GM21515 (cell line): ENCODE measurements around the gene UTRN.

ENCODE experiments used
- ATAC-seq: cut with Tn5 transposase; IDR thresholded peaks from one replicate; pipeline ENCODE4 v1.9.1; 2021; ENCODE audit not compliant: unreplicated experiment

The UTRN gene

DNA sequence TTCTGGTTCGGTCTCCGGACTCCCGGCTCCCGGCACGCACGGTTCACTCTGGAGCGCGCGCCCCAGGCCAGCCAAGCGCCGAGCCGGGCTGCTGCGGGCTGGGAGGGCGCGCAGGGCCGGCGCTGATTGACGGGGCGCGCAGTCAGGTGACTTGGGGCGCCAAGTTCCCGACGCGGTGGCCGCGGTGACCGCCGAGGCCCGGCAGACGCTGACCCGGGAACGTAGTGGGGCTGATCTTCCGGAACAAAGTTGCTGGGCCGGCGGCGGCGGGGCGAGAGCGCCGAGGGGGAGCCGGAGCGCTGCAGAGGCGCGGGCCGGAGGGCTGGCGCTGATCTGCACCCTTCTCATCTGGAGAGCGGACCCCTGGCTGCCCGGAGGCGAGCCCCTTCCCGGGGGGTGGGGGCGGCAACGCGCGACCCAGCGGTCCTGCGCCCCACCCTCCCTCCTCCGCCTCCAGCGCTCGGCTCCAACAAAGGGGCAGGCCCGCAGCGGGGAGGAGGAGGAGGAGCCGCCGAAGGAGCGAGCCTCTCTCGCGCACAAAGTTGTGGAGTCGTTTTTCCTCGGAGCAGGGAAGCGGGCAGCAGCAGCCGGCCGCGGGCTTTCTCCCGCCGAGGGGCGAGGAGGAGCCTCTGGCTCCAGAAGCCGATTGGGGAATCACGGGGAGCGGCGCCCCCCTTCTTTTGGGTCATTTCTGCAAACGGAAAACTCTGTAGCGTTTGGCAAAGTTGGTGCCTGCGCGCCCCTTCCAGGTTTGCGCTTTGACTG is at the start of gene UTRN:
Gene UTRN, plus strand, starts transcription at position 553 of the 765 bp plus-strand sequence. CDS start 6,494 bp downstream, outside the sequence.
- ATAC-seq, result peak; percentile 72

DNA sequence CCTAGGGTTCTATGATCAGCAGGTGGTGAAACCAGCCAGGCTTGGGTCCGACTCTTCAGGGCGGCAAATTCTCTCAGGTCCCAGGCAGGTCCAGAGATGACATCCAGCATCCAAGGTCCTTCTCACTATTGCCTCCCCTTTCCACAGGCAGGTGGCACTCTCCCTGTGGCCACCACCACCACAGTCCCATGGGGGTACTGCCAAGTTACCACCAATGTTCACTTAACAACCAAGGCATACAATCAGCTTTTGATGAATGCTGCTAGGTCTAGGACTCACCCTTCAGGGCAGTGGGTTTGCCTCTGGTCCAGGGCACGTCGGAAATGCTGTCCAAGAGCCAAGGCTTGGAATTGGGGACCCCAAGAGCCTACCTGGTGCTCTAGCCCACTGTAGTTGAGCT is 40.4 kb upstream of the UTRN start:
- ATAC-seq, result no peak

DNA sequence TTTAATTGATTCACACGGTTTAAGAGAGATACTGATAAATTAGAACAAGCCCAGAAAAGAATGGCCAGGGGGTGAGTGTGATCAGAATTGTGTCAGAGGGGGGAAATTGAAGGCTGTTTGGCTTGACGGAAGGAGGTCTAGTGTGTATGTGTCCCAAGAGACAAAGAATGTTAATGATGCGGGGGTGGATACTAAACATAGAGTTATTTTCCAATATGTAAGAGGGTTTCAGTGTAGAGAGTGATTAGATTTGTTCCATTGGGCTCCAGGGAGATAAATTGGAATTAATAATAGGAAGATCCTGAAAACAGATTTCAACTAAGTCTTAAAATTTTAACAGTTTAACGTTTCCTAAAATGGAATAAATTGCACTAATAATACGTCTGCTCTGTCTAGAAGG is 38.1 kb upstream of the UTRN start:
- no peak for ATAC-seq

DNA sequence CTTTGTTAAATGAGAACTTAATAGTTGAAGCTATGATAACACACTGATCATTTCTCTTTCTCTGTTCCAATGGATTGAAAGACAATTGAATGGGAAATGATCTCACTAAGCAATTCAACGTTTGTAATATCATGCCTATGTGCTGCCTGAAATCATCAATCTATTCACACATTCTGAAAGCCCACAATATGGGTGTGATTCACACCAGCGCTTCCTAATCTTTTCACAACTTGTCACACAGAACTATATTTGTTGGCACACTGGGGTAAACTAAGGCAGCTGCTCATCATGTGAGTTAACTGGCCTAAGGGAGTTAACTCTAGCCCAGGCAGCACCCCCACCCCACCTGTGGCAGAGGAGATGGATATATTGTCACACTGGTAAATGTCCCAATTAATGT is 37.1 kb upstream of the UTRN start:
- no peak for ATAC-seq

DNA sequence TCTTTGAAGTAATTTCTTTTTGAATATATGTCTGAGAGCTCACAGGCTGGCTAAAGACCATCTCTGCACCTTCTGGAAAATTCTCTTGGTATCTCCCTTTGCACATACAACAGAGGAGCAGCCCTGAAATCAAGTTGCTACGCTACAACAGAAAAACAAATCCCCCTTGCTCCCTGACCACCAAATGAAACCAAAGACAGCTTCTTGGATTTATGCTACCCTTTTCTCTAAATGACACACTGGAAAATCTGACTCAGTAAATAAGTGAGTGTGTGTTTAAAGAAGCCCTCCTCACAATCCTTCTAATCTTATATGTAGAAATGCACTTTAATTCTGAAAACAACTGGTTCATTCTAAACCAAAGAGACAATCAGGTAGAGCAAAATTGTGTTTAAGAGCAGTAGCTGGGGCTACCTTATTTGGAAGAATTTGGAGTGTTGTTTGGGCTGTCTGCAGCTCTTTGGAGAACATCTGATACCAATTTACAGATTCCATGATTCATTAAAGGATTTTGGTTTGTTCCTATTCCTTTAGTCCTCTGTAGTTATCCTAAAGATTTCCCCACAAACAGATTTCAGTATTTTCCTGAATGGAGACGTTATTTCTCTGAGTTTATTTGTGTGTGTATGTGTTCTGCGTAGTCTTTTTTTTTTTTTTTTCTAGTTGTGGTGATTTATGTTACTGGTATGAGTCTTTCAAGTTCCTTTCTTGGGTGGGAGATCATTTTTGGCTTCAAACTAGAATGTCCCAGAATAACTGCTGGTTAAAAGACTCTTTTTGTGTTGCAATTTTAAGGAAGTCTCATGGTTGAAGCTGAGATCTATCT is 36.4 kb upstream of the UTRN start:
- ATAC-seq, result no peak

DNA sequence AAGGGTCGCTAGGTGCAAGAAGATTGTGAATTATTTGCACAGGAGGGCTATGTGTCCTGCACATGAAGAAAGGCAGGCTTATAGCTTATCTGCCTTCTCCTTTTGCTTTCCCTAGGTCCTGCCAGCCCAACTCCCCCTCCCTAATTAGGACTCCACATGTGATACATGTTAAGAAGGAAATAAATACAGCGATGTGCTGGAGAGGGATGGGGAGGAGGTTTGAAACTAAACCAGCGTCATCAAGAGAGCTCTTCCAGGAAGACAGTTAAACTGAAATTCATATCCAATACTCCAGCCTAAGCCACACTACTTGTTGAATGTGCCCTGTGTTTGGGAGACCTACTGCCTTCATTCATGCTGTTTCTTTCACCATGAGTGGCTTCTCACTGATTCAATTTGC is 34.9 kb upstream of the UTRN start:
- ATAC-seq, result no peak

DNA sequence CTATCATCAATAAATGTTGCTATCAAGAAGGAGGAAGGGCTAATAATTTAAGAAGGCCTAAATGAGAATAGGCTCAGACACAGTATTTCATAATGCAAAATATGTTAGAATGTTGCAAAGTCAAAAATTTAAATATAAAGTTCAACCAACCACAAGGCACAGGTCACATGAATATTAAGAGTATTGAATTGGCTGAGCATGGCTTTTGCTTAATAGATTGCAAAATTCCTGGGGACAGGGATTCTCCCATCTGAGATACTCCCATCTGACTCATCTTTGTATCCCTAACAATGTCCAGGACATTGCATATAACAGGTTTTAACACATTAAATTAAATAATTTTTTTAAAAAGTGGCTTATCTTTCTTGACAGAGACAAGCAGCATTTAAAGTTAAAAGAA is 32.9 kb upstream of the UTRN start:
- ATAC-seq, result no peak

DNA sequence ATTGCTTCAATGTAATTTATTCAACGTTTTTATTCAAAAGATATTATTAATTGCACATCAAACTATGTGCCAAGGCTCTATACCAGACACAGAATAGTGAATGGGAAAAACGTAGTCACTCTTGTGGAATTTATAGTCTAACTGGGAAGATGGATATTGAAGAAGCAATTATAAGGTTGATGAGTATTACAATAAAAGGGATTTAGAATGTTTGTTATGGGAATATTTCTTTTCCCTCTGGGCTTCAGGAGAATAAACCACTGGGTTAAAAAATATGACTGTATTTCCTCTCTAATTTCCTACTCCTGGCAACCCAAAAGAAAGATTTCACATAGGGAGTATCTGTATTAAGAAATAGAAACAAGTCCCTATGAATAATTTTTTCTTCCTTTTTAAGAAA is 25.1 kb upstream of the UTRN start:
- no peak for ATAC-seq

DNA sequence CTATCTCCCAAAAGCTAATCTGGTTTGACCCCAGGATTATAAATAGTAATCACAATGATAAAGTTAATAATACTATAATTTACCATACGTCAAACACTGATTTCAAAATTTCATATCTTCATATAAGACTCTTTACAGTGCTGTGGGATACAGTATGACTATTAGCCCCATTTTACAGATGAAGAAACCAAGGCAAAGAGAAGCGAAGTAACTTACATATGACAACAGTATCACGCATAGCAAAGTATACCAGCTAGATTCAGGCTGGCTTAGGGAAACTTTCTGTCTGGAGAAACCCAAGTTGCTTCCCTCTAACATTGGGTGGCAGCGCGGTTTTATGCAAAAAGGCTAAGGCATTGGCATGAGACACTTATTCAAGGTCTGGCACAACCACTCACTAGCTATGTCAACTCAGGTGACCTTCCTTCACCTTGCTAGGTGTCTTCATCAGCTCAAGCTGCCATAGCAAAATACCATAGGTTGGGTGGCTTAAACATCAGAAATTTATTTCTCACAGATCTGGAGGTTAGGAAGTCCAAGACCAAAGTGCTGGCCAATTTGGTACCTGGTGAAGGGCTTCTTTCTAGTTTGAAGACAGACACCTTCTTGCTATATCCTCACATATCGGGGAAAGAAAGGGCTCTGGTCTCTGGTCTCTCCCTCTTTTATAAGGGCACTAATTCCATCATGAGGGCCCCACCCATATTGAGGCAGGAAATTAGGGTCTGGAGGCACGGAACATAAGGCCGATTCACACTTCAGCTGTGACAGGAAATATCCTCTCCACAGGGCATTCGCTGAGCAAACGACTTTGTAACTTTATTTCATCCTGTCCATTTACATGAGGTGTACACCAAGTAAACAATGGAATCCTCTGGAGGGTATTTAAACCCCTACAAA is 22.4 kb upstream of the UTRN start:
- ATAC-seq, result no peak

DNA sequence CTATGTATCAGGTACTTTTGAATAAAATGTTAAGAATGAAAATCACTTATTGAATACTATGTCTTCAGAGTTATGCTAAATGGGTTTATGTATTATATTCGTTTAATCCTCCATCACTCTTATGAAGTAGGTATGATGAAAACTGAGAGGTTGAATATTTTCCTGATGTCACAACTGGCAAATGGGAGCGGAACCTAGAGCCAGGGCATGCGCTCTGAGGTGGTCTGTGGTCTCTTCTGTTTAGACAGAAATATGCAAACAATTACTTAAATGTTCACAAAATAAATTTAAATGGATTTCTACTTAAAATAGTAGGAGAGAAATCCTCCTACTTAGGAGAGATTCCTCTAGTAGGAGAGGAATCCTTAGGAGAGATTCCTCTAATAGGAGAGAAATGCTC is 21.3 kb upstream of the UTRN start:
- no peak for ATAC-seq

DNA sequence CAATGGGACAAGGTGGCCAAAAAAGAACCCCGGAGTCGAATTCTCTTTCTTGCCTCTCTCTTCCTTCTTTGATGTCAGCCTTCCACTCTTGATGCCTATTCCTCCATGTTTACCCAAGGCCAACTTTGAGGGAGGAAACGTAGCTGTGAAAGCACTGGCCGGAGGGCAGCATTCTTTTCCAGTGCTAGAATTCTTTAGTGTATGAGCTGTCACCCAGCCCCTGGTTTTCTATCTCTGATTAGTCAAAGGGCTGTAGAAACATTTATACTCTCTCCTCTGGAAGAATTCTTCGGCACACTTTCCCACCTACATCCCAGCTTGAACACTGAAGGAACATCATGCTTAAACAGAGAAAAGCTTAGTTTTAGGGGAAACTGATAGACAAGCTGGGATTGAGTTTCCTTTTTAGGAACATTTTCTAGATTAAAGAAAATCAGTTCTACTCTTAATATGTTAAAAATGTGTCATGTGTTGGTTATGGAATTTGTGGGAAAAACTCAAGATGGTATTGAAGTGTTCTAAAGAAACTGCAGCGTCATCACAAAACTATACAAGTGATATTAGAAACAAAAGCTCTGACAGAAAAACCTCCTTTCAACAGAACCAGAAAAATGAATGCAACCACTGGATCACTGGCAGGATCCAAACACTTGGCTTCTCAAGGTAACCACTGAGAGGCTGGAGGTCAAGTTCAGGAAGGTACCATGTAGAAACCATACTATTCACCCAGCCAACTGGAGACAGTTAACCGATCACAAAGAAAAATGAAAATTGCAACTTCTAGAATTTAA is 20.7 kb upstream of the UTRN start:
- no peak for ATAC-seq

DNA sequence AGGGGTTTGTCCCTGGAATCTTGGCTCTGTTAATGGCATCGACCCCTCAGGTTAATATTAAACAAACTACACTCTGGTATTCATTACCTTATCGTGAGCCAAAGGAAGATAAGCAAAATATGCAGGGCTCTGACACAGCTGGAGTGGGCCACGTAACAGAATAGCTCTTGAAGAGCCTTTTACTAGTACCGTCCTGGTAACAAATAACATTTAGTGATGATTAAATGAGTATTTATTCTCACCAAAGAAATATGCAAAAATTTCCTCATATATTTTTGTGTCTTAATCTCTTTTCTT is 20.1 kb upstream of the UTRN start:
- no peak for ATAC-seq

DNA sequence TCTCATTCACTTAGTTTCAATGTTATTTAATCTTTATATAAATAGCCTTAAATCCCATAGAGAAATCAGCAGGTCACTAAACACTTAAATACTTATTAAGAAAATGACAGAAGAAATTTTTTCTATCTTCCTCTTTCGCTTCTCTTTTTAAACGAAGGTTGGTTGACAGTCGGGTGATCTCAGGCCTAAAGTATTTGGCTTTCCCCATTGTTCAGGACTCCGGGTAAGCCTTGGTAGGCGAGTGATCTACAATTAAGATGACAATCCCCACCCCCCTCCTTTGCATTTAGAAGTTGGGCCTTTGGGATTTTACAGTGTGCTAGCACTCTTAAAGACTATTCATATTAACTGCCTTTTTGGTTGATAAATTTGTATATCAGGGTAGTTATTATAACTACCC is 19.7 kb upstream of the UTRN start:
- no peak for ATAC-seq

DNA sequence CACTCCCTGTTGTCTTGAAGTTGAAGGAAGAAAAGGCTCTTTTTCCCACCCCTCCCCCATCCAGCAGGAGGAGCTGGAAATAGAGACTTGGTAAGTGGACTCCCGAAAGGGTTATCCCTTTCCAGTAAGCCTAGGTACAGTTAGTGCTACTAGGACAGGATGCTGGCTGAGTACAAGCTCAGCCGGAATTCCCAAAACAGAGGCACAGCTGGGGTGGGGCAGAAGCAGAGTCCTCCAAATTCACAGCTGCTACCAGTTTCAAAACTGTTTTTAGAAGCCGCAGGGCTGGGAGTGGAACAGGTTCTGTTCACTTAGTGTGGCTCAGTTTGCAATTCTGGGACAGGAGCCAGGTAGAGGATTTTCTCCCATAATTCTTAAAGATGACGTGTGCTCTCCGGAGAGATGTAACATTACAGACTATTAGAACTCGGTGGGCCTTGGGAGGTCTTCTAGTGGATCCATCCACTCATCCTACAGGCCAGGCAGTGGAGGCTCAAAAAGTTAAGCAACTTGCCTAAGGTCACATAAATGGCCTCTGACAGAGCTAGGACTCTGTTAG is 19.0 kb upstream of the UTRN start:
- ATAC-seq, result no peak

DNA sequence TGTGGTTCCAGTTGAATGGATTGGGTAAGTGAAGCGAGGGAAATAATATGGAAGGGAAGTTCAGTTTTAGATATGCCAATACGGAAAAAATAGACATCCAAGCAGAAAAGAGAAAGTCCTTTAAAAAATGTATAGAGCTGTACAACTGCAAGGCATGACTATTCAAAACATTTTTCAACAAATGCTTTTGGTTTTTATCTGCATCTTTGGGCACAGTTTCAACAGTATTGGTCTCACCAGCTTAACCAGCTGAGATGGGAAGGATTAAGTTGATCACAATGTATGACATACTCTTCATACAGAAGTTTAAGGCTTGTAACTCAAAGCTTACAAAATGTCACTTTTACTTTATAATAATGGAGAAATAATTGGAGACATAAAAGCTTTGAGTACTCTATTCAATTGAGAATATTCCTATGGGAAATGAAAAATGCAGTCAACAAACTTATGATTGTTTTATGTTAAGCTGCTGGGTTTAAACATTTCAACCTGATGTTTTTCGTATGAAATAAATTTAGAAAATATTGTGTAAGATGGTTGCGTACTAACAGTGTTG is 16.3 kb upstream of the UTRN start:
- no peak for ATAC-seq

DNA sequence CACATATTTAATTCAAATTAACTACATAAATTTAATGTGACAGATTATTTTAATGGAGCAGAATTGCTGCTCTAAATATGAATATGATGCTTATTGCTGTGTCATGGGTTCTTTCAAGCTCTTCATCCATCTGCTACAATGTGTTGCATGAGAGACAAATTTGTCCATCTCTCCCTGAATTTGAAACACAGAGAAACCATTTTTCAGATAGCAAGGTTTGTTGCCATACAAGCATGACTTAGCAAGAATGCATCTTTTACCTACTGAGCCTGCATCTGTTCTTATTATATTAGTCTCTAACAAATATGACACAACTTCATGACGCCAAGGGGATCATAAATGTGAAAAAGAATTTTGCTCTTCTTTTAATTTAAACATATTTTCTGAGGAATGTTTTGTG is 8.0 kb upstream of the UTRN start:
- no peak for ATAC-seq

DNA sequence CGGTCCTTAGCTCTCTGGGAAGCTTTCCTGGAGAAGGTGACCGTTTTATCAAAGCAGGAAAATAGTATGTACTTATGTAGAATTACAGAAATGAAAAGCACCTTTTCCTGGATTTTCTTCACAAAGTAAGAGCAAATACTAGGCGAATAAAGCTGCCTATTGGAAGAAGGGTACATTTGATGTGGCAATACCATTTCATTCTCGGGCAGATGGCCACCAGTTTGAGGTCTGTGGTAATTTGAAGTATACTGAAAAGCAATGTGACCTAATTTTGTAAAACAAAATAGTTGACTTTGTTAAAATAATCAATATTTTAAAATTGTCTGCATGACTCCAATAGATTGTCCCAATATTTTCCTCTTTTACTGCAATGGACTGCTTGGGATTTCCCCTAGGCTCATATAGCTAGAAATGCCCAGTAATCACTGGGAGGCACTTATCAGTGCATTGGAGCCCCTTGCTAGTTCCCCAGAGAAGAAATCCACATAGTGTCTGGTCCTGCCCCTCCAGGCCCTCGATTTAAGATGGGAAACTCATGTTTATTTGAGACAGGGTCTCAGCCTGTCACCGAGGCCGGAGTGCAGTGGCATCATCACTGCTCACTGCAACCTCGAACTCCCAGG is 7.4 kb upstream of the UTRN start:
- ATAC-seq, result no peak

DNA sequence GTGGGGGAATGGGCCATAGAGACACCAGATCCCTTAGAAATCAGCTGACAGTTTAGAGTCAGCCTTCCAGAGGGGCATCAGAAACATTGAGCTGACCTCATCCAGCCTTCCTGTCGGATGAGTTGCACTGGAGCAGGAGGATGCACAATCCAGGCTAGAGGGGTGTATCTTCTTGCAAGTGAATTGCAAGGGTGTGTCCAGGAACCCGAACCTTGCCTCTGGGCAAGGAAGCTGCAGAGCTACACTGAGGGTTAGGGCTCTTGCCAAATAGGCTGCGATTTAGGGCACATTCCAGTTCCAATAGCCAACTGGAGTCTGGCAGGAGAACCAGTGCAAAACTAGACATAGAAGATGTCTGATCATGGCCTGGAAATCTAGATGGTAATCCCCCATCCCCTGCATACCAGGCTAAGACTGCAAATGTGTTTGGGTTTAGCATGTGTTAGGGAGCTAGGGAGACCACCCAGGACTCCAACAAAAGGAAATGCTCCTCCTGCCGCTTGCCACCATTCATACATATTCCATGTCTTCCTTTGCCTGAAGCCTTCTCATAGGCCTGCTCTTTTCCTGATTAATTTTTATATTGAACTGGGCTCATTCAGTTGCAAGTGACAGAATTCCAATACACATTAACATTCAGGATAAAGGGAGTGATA is 6.3 kb upstream of the UTRN start:
- no peak for ATAC-seq

DNA sequence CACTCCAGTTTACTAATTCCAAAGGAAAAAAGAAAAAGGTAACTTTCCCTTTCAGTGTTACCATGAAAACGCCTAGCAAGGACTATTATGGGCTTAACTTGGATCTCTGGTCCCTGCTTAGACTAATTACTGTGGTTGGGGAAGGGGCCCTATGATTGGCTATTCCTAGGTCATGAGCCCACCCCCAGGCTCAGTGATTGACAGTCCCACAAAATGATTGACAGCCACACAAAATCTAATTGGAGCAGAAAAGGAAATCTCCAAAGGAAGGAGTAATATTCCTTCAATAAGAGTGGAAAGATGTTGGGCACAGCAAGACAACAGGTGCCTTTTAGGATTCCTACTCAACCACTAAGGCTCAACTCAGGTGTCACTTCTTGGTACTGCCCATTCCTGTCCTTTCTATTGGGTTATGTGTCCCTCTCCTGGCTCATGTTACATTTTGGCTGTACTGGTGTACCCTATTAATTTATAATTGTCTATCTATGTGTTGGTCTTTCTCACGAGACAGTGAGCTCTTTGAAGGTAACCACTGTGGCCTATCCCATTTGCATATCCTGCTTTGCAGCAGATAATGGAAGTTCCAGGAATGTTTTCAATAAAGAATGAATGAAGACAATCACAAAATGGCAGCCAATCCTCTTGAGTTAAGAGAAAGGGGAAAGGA is 5.5 kb upstream of the UTRN start:
- no peak for ATAC-seq
